HCT116 (cell line): ENCODE results near the gene ZMAT3.

Experiments
- CEBPB ChIP-seq: IDR thresholded peaks from 2 replicates; pipeline ENCODE4 v1.6.1; 2012; ENCODE audit warnings: low read depth
- EZH2 ChIP-seq: fragments of 200-600 bp; sonication (generic); IDR thresholded peaks from 2 replicates; pipeline ENCODE4 v1.6.1; 2017; ENCODE audit warnings: antibody characterized with exemption, mixed run types
- EZH2phosphoT487 ChIP-seq: fragments of 200-600 bp; IDR thresholded peaks from 2 replicates; pipeline ENCODE4 v1.6.1; 2018; ENCODE audit warnings: antibody characterized with exemption, borderline replicate concordance
- POLR2A ChIP-seq: IDR thresholded peaks from 2 replicates; pipeline ENCODE4 v1.7.0; 2011; ENCODE audit warnings: borderline replicate concordance; ENCODE audit not compliant: insufficient read depth, insufficient read length; ENCODE audit errors: extremely low read depth
- POLR2AphosphoS5 ChIP-seq: IDR thresholded peaks from 2 replicates; pipeline ENCODE4 v1.6.1; 2011; ENCODE audit warnings: mild to moderate bottlenecking, low read depth, low read length, moderate library complexity
- RAD21 ChIP-seq: IDR thresholded peaks from 2 replicates; pipeline ENCODE4 v1.6.1; 2012; ENCODE audit warnings: low read depth, mild to moderate bottlenecking
- REST ChIP-seq: IDR thresholded peaks from 2 replicates; pipeline ENCODE4 v1.6.1; 2012; ENCODE audit warnings: low read depth
- YY1 ChIP-seq: IDR thresholded peaks from 2 replicates; pipeline ENCODE4 v1.6.1; 2011; ENCODE audit warnings: low read length, low read depth, moderate library complexity, mild to moderate bottlenecking; ENCODE audit not compliant: insufficient replicate concordance; ENCODE audit errors: extremely low read depth
- TF ChIP-seq, protein P1 (sequence below), 3 experiments: fragments of 200-600 bp in 1 of 3; sonication (generic) in 1 of 3; IDR thresholded peaks in 2 of 3; conservative IDR thresholded peaks in 1 of 3; 2 replicates each; pipeline ENCODE4 v1.5.1; 2012 to 2017; ENCODE audit warnings: low read depth in 2 of 3, low read length in 2 of 3, antibody characterized with exemption in 1 of 3, borderline replicate concordance in 1 of 3, control low read depth in 1 of 3, mild to moderate bottlenecking in 1 of 3, mixed read lengths in 1 of 3, mixed run types in 1 of 3, moderate library complexity in 1 of 3; ENCODE audit not compliant: insufficient read depth in 1 of 3

- no peak for TF ChIP-seq CEBPB
- no peak for TF ChIP-seq EZH2
- TF ChIP-seq, protein P1, sequence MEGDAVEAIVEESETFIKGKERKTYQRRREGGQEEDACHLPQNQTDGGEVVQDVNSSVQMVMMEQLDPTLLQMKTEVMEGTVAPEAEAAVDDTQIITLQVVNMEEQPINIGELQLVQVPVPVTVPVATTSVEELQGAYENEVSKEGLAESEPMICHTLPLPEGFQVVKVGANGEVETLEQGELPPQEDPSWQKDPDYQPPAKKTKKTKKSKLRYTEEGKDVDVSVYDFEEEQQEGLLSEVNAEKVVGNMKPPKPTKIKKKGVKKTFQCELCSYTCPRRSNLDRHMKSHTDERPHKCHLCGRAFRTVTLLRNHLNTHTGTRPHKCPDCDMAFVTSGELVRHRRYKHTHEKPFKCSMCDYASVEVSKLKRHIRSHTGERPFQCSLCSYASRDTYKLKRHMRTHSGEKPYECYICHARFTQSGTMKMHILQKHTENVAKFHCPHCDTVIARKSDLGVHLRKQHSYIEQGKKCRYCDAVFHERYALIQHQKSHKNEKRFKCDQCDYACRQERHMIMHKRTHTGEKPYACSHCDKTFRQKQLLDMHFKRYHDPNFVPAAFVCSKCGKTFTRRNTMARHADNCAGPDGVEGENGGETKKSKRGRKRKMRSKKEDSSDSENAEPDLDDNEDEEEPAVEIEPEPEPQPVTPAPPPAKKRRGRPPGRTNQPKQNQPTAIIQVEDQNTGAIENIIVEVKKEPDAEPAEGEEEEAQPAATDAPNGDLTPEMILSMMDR (IDR thresholded peaks at IDR 0.05 in 2 of 3, conservative IDR thresholded peaks at IDR 0.05 in 1 of 3; ENCODE audit: borderline replicate concordance in 1 of 3, insufficient read depth in 1 of 3, low read depth in 2 of 3, low read length in 2 of 3) = no peak
- no peak for TF ChIP-seq RAD21
- TF ChIP-seq POLR2A = no peak
- no peak for TF ChIP-seq YY1
- no peak for TF ChIP-seq POLR2AphosphoS5
- TF ChIP-seq REST = no peak
- TF ChIP-seq EZH2phosphoT487 = no peak
These were observed 102.5 kb downstream of the ZMAT3 start for GRCh38 chr3:178969004-178969700.
